HEK293T (cell line): ENCODE measurements around the gene GPR39.

Experiments used
- FOXM1 ChIP-seq: fragments of 450-650 bp; IDR thresholded peaks from 2 replicates; pipeline ENCODE4 v1.6.1; 2017; ENCODE audit warnings: mild to moderate bottlenecking, borderline replicate concordance
- HDGF ChIP-seq: fragments of 450-650 bp; IDR thresholded peaks from 2 replicates; pipeline ENCODE4 v1.6.1; 2017; ENCODE audit warnings: antibody characterized with exemption, borderline replicate concordance
- L3MBTL2 ChIP-seq: fragments of 450-650 bp; conservative IDR thresholded peaks from 2 replicates; pipeline ENCODE4 v1.6.1; 2016; ENCODE audit warnings: mild to moderate bottlenecking
- SUZ12 ChIP-seq: fragments of 450-650 bp; IDR thresholded peaks from 2 replicates; pipeline ENCODE4 v1.6.1; 2016; ENCODE audit warnings: mild to moderate bottlenecking
- TARDBP ChIP-seq: fragments of 450-650 bp; IDR thresholded peaks from 2 replicates; pipeline ENCODE4 v1.6.1; 2016

- TF ChIP-seq L3MBTL2 (no peak), HDGF (no peak), TARDBP (no peak), SUZ12 (no peak), FOXM1 (no peak)
Measured at GRCh38 chr2:132638313-132639040, 221.9 kb downstream of the GPR39 start.
